ENCODE measurements around the gene ANKRD9.

DNA sequence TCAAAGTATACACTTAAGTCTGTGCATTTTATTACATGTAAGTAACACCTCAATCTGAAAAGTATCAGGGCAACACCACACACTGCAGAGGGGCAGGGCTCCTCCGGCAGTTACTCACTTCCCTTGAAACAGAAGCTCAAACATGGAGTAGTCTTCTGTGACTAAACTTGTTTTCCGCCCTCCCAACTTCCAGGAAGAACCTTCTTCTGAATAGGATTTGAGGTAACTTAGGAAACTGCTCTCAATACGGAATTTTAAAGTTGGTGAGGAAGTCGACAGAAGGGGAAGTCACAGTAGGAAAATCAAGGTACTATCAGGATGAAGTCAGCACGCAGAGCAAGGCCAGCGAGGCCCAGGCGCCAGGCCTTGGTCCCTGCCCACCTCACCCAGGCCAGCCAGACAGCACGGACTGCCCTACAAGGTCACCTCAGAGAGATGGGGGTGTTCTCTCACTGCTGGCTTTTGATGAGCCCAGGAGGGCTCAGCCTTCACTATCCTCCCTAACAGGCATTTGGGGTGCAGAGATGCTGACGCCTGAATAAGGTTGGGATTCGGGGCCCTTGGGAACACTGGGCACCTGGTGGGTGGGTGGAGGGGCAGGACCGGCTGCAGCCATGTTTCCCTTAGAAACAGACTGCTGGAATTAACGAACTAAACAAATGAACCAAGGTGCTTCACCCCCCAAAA, 5.8 kb downstream of the ANKRD9 start:
- TF ChIP-seq GATA2 (IDR thresholded peaks at IDR 0.05; ENCODE audit: low read depth, low read length) (no peak), GATA3 (IDR thresholded peaks at IDR 0.05; ENCODE audit: low read depth, low read length) (no peak)
